IMR-90 (cell line): Measurements from ENCODE around the gene C10orf105. TPM values are rescaled to one million over a fixed set of nuclear protein-coding genes. Genes with fewer than 3 reads are reported as not detected.
A peak's percentile ranks its signal among the peaks of the same experiment; 100 is the strongest.

Source experiments
- ATAC-seq: fragments of 200-7000 bp; cut with Tn5 transposase; 2 replicates; pipeline ENCODE4 v1.9.1; 2020; ENCODE audit warnings: low read depth, mild to moderate bottlenecking, moderate library complexity
- BruUV-seq: library from RNA; stranded (reverse); fragments of 400-500 nt; replicated peaks from 2 replicates; lab custom pipeline; 2021; lab: Mats Ljungman, UMichigan
- CTCF ChIA-PET: fragments of 300-600 bp; formaldehyde crosslinking; extraction: SDS; loops from one replicate; lab custom pipeline; 2021; ENCODE audit warnings: antibody characterized with exemption; lab: Yijun Ruan, JAX
- POLR2A ChIA-PET: fragments of 300-600 bp; sonication (Branson Sonifier 250); formaldehyde crosslinking; loops from one replicate; lab custom pipeline; 2022; ENCODE audit warnings: antibody characterized with exemption; ENCODE audit not compliant: unreplicated experiment; lab: Charles Lee
- DNase-seq: peaks from one replicate; pipeline ENCODE4 v3.0.0; 2013
- H2AFZ ChIP-seq: replicated peaks from 2 replicates; pipeline ENCODE3; 2013; ENCODE audit warnings: low read length, mild to moderate bottlenecking; ENCODE audit not compliant: poor library complexity
- H2AK5ac ChIP-seq: 2 replicates; pipeline ENCODE4 v1.6.1; 2013; ENCODE audit warnings: low read depth, low read length, inconsistent platforms
- H2AK9ac ChIP-seq: replicated peaks from 2 replicates; pipeline ENCODE3; 2013; ENCODE audit warnings: mild to moderate bottlenecking, low read depth, low read length, moderate library complexity; ENCODE audit not compliant: poor library complexity
- H2BK120ac ChIP-seq: 2 replicates; pipeline ENCODE4 v1.6.1; 2013; ENCODE audit warnings: low read depth, low read length, inconsistent platforms
- H2BK15ac ChIP-seq: 3 replicates; pipeline ENCODE4 v1.6.1; 2013; ENCODE audit warnings: low read depth, low read length, inconsistent platforms
- H2BK20ac ChIP-seq: 2 replicates; pipeline ENCODE4 v1.6.1; 2013; ENCODE audit warnings: low read depth, mild to moderate bottlenecking, inconsistent platforms, low read length, moderate library complexity
- H2BK5ac ChIP-seq: 2 replicates; pipeline ENCODE4 v1.6.1; 2013; ENCODE audit warnings: mild to moderate bottlenecking, low read depth, low read length, inconsistent platforms; ENCODE audit not compliant: poor library complexity, severe bottlenecking
- H3K14ac ChIP-seq: replicated peaks from 2 replicates; pipeline ENCODE4 v1.6.1; 2013; ENCODE audit warnings: low read depth, low read length, inconsistent platforms
- H3K18ac ChIP-seq: 2 replicates; pipeline ENCODE4 v1.6.1; 2013; ENCODE audit warnings: low read depth, low read length, control low read depth
- H3K23ac ChIP-seq: 2 replicates; pipeline ENCODE4 v1.6.1; 2013; ENCODE audit warnings: low read depth, low read length, inconsistent platforms
- H3K27ac ChIP-seq: 2 replicates; pipeline ENCODE4 v1.5.1; 2013; ENCODE audit warnings: mild to moderate bottlenecking, control low read depth, low read length; ENCODE audit not compliant: insufficient read depth
- H3K27me3 ChIP-seq: 2 replicates; pipeline ENCODE4 v1.6.1; 2013; ENCODE audit warnings: low read length; ENCODE audit not compliant: control insufficient read depth, insufficient read depth
- H3K36me3 ChIP-seq: 2 replicates; pipeline ENCODE4 v1.6.1; 2013; ENCODE audit warnings: low read length, mixed read lengths; ENCODE audit not compliant: control insufficient read depth, insufficient read depth
- H3K4ac ChIP-seq: 2 replicates; pipeline ENCODE4 v1.6.1; 2013; ENCODE audit warnings: low read depth, low read length, inconsistent platforms
- H3K4me1 ChIP-seq: 2 replicates; pipeline ENCODE4 v1.6.1; 2013; ENCODE audit warnings: low read length, mixed read lengths; ENCODE audit not compliant: control insufficient read depth, insufficient read depth
- H3K4me2 ChIP-seq: 2 replicates; pipeline ENCODE4 v1.6.1; 2013; ENCODE audit warnings: low read depth, mild to moderate bottlenecking, control low read depth, low read length, moderate library complexity
- H3K4me3 ChIP-seq: 2 replicates; pipeline ENCODE4 v1.5.1; 2013; ENCODE audit warnings: low read depth, mild to moderate bottlenecking, control low read depth, low read length, moderate library complexity; ENCODE audit not compliant: insufficient read depth
- H3K56ac ChIP-seq: 2 replicates; pipeline ENCODE4 v1.6.1; 2013; ENCODE audit warnings: low read length, inconsistent platforms; ENCODE audit not compliant: insufficient read depth; ENCODE audit errors: extremely low read depth
- H3K79me1 ChIP-seq, 2 experiments: 2 replicates each; pipeline ENCODE4 v1.6.1; 2013; ENCODE audit warnings: low read length in 2 of 2, inconsistent platforms in 1 of 2, low read depth in 1 of 2
- H3K9ac ChIP-seq: 2 replicates; pipeline ENCODE4 v1.6.1; 2013; ENCODE audit warnings: low read depth, low read length, control low read depth
- H3K9me1 ChIP-seq: 2 replicates; pipeline ENCODE4 v1.6.1; 2013; ENCODE audit warnings: low read length, inconsistent platforms; ENCODE audit not compliant: insufficient read depth
- H3K9me3 ChIP-seq: 2 replicates; pipeline ENCODE4 v1.6.1; 2013; ENCODE audit warnings: low read length; ENCODE audit not compliant: control insufficient read depth, insufficient read depth
- H4K20me1 ChIP-seq: 2 replicates; pipeline ENCODE4 v1.6.1; 2013; ENCODE audit warnings: low read length, inconsistent platforms; ENCODE audit not compliant: insufficient read depth
- H4K5ac ChIP-seq: 2 replicates; pipeline ENCODE4 v1.6.1; 2013; ENCODE audit warnings: mild to moderate bottlenecking, low read depth, low read length, control low read depth
- H4K8ac ChIP-seq, 2 experiments: 2 replicates each; pipeline ENCODE4 v1.6.1; 2013; ENCODE audit warnings: low read depth in 2 of 2, low read length in 2 of 2, control low read depth in 1 of 2, inconsistent platforms in 1 of 2
- H4K91ac ChIP-seq: 2 replicates; pipeline ENCODE4 v1.6.1; 2013; ENCODE audit warnings: low read depth, low read length, inconsistent platforms; ENCODE audit not compliant: insufficient read depth
- CEBPB ChIP-seq: IDR thresholded peaks from 2 replicates; pipeline ENCODE4 v1.6.1; 2012; ENCODE audit warnings: low read depth, low read length, improper control_type of control experiment
- MAFK ChIP-seq: IDR thresholded peaks from 2 replicates; pipeline ENCODE4 v1.6.1; 2012; ENCODE audit warnings: low read depth, low read length, improper control_type of control experiment
- WGBS, 2 experiments: methylation state at CpG; one replicate each; pipeline versions ENCODE4 v1.1.5 to v1.1.7; 2013; ENCODE audit warnings: missing lambda C conversion rate in 2 of 2; ENCODE audit not compliant: insufficient read length in 1 of 2; ENCODE audit errors: extremely low coverage in 2 of 2; 5-methylcytosine and 5-hydroxymethylcytosine counted together
- dilution Hi-C: fragments of 300-500 bp; cut with HindIII; formaldehyde crosslinking; loops from one replicate; pipeline ENCODE4 v1.14.3; 2018; ENCODE audit warnings: low sequenced_read_pairs; ENCODE audit not compliant: unreplicated experiment
- in situ Hi-C: fragments of 300-500 bp; cut with MboI; formaldehyde crosslinking; loops from 3 replicates; pipeline ENCODE4 v1.14.3; 2019; ENCODE audit warnings: low sequenced_read_pairs, inconsistent platforms, mixed read lengths
- intact Hi-C: fragments of 100-400 bp; cut with micrococcal nuclease; formaldehyde crosslinking; loops from 2 replicates; pipeline ENCODE4 v1.10.0; 2022
- polyA plus RNA-seq, 3 experiments: library from polyadenylated mRNA; depleted of rRNA; stranded (reverse); fragments of >200 nt; gene quantifications; 2 replicates each; pipeline ENCODE4 v1.2.3, GENCODE V29; 2012; ENCODE audit warnings: low replicate concordance in 1 of 3
- total RNA-seq: library from RNA; depleted of rRNA; stranded (reverse); fragments of >200 nt; gene quantifications from 2 replicates; pipeline ENCODE4 v1.2.3, GENCODE V29; 2012

C10orf105 gene
- total and polyA plus RNA-seq, 2 of the 4 experiments (the other 2 are of a cell fraction) = under 0.01 TPM; not detected in 1

DNA sequence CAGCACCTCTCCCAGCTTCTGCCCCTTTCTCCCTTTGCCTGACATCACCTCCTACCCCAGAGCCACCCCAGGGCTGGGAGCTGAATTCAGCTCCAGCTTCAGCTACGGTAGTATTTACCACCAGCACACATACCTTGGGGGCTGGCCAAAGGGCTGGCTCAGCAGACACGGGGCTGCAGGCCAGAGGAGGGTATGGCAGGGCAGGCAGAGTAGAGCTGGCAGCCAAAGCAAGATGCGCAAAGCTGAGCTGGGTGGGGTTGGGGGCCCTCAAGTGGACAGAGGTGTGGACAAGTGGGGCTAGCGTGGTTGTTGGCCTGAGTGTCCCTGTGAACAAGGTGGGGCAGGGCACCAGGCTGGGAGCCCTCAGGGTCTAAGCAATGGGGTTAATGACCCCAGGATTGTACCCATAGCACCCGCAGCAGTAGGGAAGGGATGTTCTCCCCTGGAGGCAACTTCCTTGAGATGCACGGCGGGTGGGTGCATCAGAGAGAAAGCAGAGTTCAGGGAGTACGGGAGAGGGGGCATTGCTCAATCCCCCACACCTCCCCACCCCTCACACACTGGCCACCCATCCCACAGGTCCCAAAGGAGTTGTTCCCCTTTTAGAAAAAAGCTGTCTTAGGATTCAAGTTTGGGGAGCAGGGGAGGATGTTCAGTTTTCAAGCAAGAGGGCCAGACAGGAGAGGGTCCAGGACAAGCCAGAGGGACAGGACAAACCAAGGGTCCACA lies 45.8 kb upstream of the C10orf105 start:
- peak overlapping the region; percentile 9 for H3K9ac ChIP-seq
- peak overlapping the region; percentile 95 for H3K4ac ChIP-seq
- TF ChIP-seq MAFK = no peak
- TF ChIP-seq CEBPB = peak; percentile 23; the same call in 1 of the 2 replicates
- peak overlapping the region; percentile 84 for H3K18ac ChIP-seq
- H2AK5ac ChIP-seq = peak overlapping the region; percentile 93
- WGBS, 2 experiments = no CpG with 5 or more reads among the region's 8 CpGs
- H2BK120ac ChIP-seq = peak overlapping the region; percentile 96
- no peak overlapping the region for H3K4me3 ChIP-seq
- H2AK9ac ChIP-seq = peak overlapping the region; percentile 59
- H4K5ac ChIP-seq = peak overlapping the region; percentile 45
- H3K23ac ChIP-seq = peak overlapping the region; percentile 33; the same call in 1 of the 2 replicates
- H4K91ac ChIP-seq = peak overlapping the region; percentile 95
- no peaks in the 10 kb centered on the region for H3K27me3 ChIP-seq
- no peaks in the 10 kb centered on the region for H4K20me1 ChIP-seq
- POLR2A ChIA-PET = no interaction called here
- ATAC-seq = peak; percentile 2; the same call in 1 of the 2 replicates
- intact Hi-C loops = loop anchor here (5.0 kb wide), 1 partner anchor 53 kb away; no protein-coding TSS in a partner anchor
- peaks cover 52% of the 10 kb centered on the region for H3K4me1 ChIP-seq
- H3K4me2 ChIP-seq = no peak overlapping the region; the same call in 1 of the 2 replicates
- H2BK5ac ChIP-seq = peak overlapping the region; percentile 67
- H4K8ac ChIP-seq = peak overlapping the region; percentile 38 to 85; a peak in 3 of 4 replicates
- H3K9me3 ChIP-seq = no peaks in the 10 kb centered on the region
- peaks cover 7% of the 10 kb centered on the region; the same call in 1 of the 2 replicates for H3K36me3 ChIP-seq
- H3K56ac ChIP-seq = no peak overlapping the region
- peak overlapping the region; percentile 63 for H3K27ac ChIP-seq
- peak overlapping the region; percentile 59 for H2AFZ ChIP-seq
- BruUV-seq = no TSS peak
- in situ Hi-C loops = no loop called here
- peaks cover 31% of the 10 kb centered on the region for H3K9me1 ChIP-seq
- peak overlapping the region; percentile 69 for H3K14ac ChIP-seq
- dilution Hi-C loops = no loop called here
- CTCF ChIA-PET = no interaction called here
- peak overlapping the region; percentile 65; the same call in 2 of the 3 replicates for H2BK15ac ChIP-seq
- H3K79me1 ChIP-seq = peaks cover 0 to 17% of the 10 kb centered on the region in 2 experiments; a peak in 3 of 4 replicates
- peak; percentile 30 for DNase-seq
- H2BK20ac ChIP-seq = peak overlapping the region; percentile 94
